Measurements from ENCODE around the gene STK26. TPM values are rescaled to one million over a fixed set of nuclear protein-coding genes. Genes with fewer than 3 reads are reported as not detected.

The STK26 gene
- total and polyA plus RNA-seq, 2 donors (not counting 1 experiment from before 2014, with no cell fraction given) = 12.4 to 32.1 TPM

- H3K4me2 ChIP-seq (replicated peaks; ENCODE audit: low read depth, low read length, poor library complexity, severe bottlenecking) = no peak overlapping the region
- Mint-ChIP-seq H3K27me3 (no peaks in the 10 kb centered on the region), H3K4me3 (no peak overlapping the region), H3K4me1 (peaks cover 67% of the 10 kb centered on the region), H3K9me3 (ENCODE audit: insufficient read depth) (no peaks in the 10 kb centered on the region), H3K27ac (no peak overlapping the region)
- H3K36me3 ChIP-seq (replicated peaks in 1 of 2; ENCODE audit: control extremely low read depth in 1 of 2, control insufficient read depth in 1 of 2, extremely low read depth in 1 of 2, insufficient read depth in 2 of 2, low read length in 1 of 2) = peaks cover 0 to 2% of the 10 kb centered on the region in 2 experiments
- DNase-seq (no peak), ATAC-seq (ENCODE audit: low read depth) (no peak)
- peaks cover 65% of the 10 kb centered on the region for H3K79me2 ChIP-seq (ENCODE audit: control insufficient read depth, insufficient read depth, low read length)
- no peaks in the 10 kb centered on the region for H3K27me3 ChIP-seq (replicated peaks in 1 of 4; ENCODE audit: control extremely low read depth in 1 of 4, control insufficient read depth in 3 of 4, insufficient read depth in 4 of 4, low read length in 3 of 4)
- H3K4me3 ChIP-seq (ENCODE audit: control extremely low read depth in 1 of 5, extremely low read depth in 1 of 5, insufficient read depth in 1 of 5, low read depth in 2 of 5, low read length in 4 of 5) = no peak overlapping the region
- no peak overlapping the region for H2AFZ ChIP-seq (ENCODE audit: insufficient read depth, low read depth, low read length, poor library complexity, severe bottlenecking)
- no peaks in the 10 kb centered on the region for H3K9me3 ChIP-seq (ENCODE audit: control extremely low read depth in 1 of 3, control insufficient read depth in 2 of 3, insufficient read depth in 1 of 3, low read length in 2 of 3)
- CTCF ChIA-PET = no interaction called here
- H4K20me1 ChIP-seq (ENCODE audit: control insufficient read depth, insufficient read depth, low read length, poor library complexity, severe bottlenecking) = peaks cover 6% of the 10 kb centered on the region
- TF ChIP-seq EZH2 (IDR thresholded peaks at IDR 0.05; ENCODE audit: borderline replicate concordance, insufficient read depth, low read depth, low read length, poor library complexity, severe bottlenecking) = no peak
- no peak for TF ChIP-seq CTCF (IDR thresholded peaks at IDR 0.05)
- H3K4me1 ChIP-seq (ENCODE audit: control insufficient read depth in 2 of 2, insufficient read depth in 2 of 2, low read length in 2 of 2) = peaks cover 11 to 32% of the 10 kb centered on the region in 2 donors
- POLR2A ChIA-PET = no interaction called here
- peak overlapping the region in 1 of 2 donors; percentile 4 for H3K27ac ChIP-seq (ENCODE audit: low read length in 2 of 2)
- intact Hi-C loops (cut with micrococcal nuclease) = no loop called here
- no peak overlapping the region for H3K9ac ChIP-seq (ENCODE audit: low read length)
- WGBS (ENCODE audit: insufficient coverage) = no CpG with 5 or more reads among the region's 3 CpGs
These were observed 10.1 kb downstream of the STK26 start for GRCh38 chrX:132033166-132033565.

- Mint-ChIP-seq H3K4me1 (peaks cover 59% of the 10 kb centered on the region), H3K27ac (peak overlapping the region; percentile 29), H3K9me3 (ENCODE audit: insufficient read depth) (no peaks in the 10 kb centered on the region), H3K4me3 (peak overlapping the region; percentile 30), H3K27me3 (no peaks in the 10 kb centered on the region)
- Histone ChIP-seq H4K20me1 (ENCODE audit: control insufficient read depth, insufficient read depth, low read length, poor library complexity, severe bottlenecking) (peaks cover 1% of the 10 kb centered on the region), H3K4me1 (ENCODE audit: control insufficient read depth in 2 of 2, insufficient read depth in 2 of 2, low read length in 2 of 2) (peaks cover 6 to 21% of the 10 kb centered on the region in 2 donors), H3K4me3 (ENCODE audit: control extremely low read depth in 1 of 5, extremely low read depth in 1 of 5, insufficient read depth in 1 of 5, low read depth in 2 of 5, low read length in 4 of 5) (no peak overlapping the region), H3K9ac (ENCODE audit: low read length) (no peak overlapping the region), H3K27ac (ENCODE audit: low read length in 2 of 2) (no peak overlapping the region), H3K36me3 (replicated peaks in 1 of 2; ENCODE audit: control extremely low read depth in 1 of 2, control insufficient read depth in 1 of 2, extremely low read depth in 1 of 2, insufficient read depth in 2 of 2, low read length in 1 of 2) (no peaks in the 10 kb centered on the region), H2AFZ (ENCODE audit: insufficient read depth, low read depth, low read length, poor library complexity, severe bottlenecking) (no peak overlapping the region), H3K27me3 (replicated peaks in 1 of 4; ENCODE audit: control extremely low read depth in 1 of 4, control insufficient read depth in 3 of 4, insufficient read depth in 4 of 4, low read length in 3 of 4) (no peaks in the 10 kb centered on the region), H3K4me2 (replicated peaks; ENCODE audit: low read depth, low read length, poor library complexity, severe bottlenecking) (no peak overlapping the region), H3K9me3 (ENCODE audit: control extremely low read depth in 1 of 3, control insufficient read depth in 2 of 3, insufficient read depth in 1 of 3, low read length in 2 of 3) (no peaks in the 10 kb centered on the region), H3K79me2 (ENCODE audit: control insufficient read depth, insufficient read depth, low read length) (peaks cover 57% of the 10 kb centered on the region)
- intact Hi-C loops (cut with micrococcal nuclease) = no loop called here
- no CpG with 5 or more reads among the region's 3 CpGs for WGBS (ENCODE audit: insufficient coverage)
- no peak for DNase-seq
- CTCF ChIA-PET = no interaction called here
- POLR2A ChIA-PET = no interaction called here
- TF ChIP-seq EZH2 (IDR thresholded peaks at IDR 0.05; ENCODE audit: borderline replicate concordance, insufficient read depth, low read depth, low read length, poor library complexity, severe bottlenecking) (no peak), CTCF (IDR thresholded peaks at IDR 0.05) (no peak)
- ATAC-seq (ENCODE audit: low read depth) = no peak
These were observed 11.5 kb downstream of the STK26 start for GRCh38 chrX:132034648-132035047.
